OCI-LY3 (cell line): ENCODE results near the gene PRUNE2.

ENCODE experiments used
- CTCF ChIP-seq: fragments of 200-600, 300-600 bp; sonication (generic); IDR thresholded peaks from 2 replicates; pipeline ENCODE4 v1.5.1; 2014; ENCODE audit warnings: antibody characterized with exemption, low read length, low read depth
- EZH2phosphoT487 ChIP-seq: fragments of 200-600 bp; shearing (Covaris generic); IDR thresholded peaks from 2 replicates; pipeline ENCODE4 v1.6.1; 2018; ENCODE audit warnings: antibody characterized with exemption, mixed run types, low read depth

GRCh38 chr9:76637416-76637815 is 268.5 kb downstream of the PRUNE2 start:
- TF ChIP-seq EZH2phosphoT487: no peak
- TF ChIP-seq CTCF: no peak
